GM12865 (cell line): Measurements from ENCODE around the gene MAD1L1.

Source experiments
- DNase-seq: peaks from one replicate; pipeline ENCODE4 v3.0.0; 2010; ENCODE audit warnings: low read depth
- H3K4me3 ChIP-seq: 2 replicates; pipeline ENCODE4 v1.5.1; 2011; ENCODE audit warnings: mild to moderate bottlenecking, low read depth, low read length, control low read depth
- CTCF ChIP-seq: IDR thresholded peaks from 2 replicates; pipeline ENCODE4 v1.5.1; 2011; ENCODE audit warnings: low read length, control low read depth, low read depth, inconsistent platforms; ENCODE audit not compliant: insufficient read depth; ENCODE audit errors: missing control alignments

Gene MAD1L1

GRCh38 chr7:1964913-1965578 is 267.7 kb downstream of the MAD1L1 start:
- H3K4me3 ChIP-seq, result no peak overlapping the region
- TF ChIP-seq CTCF, result no peak
- DNase-seq, result no peak

- no peak for TF ChIP-seq CTCF
- DNase-seq, result no peak
- H3K4me3 ChIP-seq, result no peak overlapping the region
Observed at GRCh38 chr7:1964211-1964912, 268.4 kb downstream of the MAD1L1 start.

GRCh38 chr7:1963575-1963974 is 269.2 kb downstream of the MAD1L1 start:
- no peak for TF ChIP-seq CTCF
- no peak for DNase-seq
- H3K4me3 ChIP-seq, result no peak overlapping the region

GRCh38 chr7:1961701-1962276 is 271.0 kb downstream of the MAD1L1 start:
- TF ChIP-seq CTCF, result no peak
- peak; percentile 79 for DNase-seq
- H3K4me3 ChIP-seq, result no peak overlapping the region

GRCh38 chr7:1959305-1959704 is 273.4 kb downstream of the MAD1L1 start:
- no peak for DNase-seq
- H3K4me3 ChIP-seq, result no peak overlapping the region
- TF ChIP-seq CTCF, result no peak

GRCh38 chr7:1957471-1958225 is 275.1 kb downstream of the MAD1L1 start:
- TF ChIP-seq CTCF, result no peak
- DNase-seq, result no peak
- H3K4me3 ChIP-seq, result no peak overlapping the region
